HepG2 (cell line): ENCODE data around the gene GPRC5B. TPM values are rescaled to one million over a fixed set of nuclear protein-coding genes. Genes with fewer than 3 reads are reported as not detected.

Source experiments
- EHMT2 ChIP-seq: fragments of 200-600 bp; sonication (generic); IDR thresholded peaks from 2 replicates; pipeline ENCODE4 v1.7.0; 2017; ENCODE audit warnings: antibody characterized with exemption, low read depth, low read length, borderline replicate concordance
- FOXJ3 ChIP-seq: sonication (generic); formaldehyde crosslinking; IDR thresholded peaks from 2 replicates; pipeline ENCODE4 v1.4.0; 2020; ENCODE audit warnings: missing genetic modification reagents, mild to moderate bottlenecking, borderline replicate concordance
- HDAC2 ChIP-seq: sonication (generic); formaldehyde crosslinking; IDR thresholded peaks from 2 replicates; pipeline ENCODE4 v1.4.0; 2020; ENCODE audit warnings: missing genetic modification reagents
- JUN ChIP-seq: sonication (generic); formaldehyde crosslinking; IDR thresholded peaks from 2 replicates; pipeline ENCODE4 v1.4.0; 2020; ENCODE audit warnings: mild to moderate bottlenecking, missing genetic modification reagents
- RBFOX2 ChIP-seq: fragments of 200-400 bp; formaldehyde crosslinking; IDR thresholded peaks from 2 replicates; pipeline ENCODE4 v1.6.1; 2017; ENCODE audit warnings: low read depth, mild to moderate bottlenecking, low read length
- ZMYM4 ChIP-seq: sonication (generic); formaldehyde crosslinking; IDR thresholded peaks from 2 replicates; pipeline ENCODE4 v1.8.1; 2023; ENCODE audit warnings: mild to moderate bottlenecking, missing genetic modification reagents
- ZSCAN25 ChIP-seq: sonication (generic); formaldehyde crosslinking; IDR thresholded peaks from 2 replicates; pipeline ENCODE4 v1.8.0; 2022; ENCODE audit warnings: mild to moderate bottlenecking, missing genetic modification reagents
- polyA plus RNA-seq, 8 experiments: library from polyadenylated mRNA; depleted of rRNA in 3 of 8; stranded (reverse) in 7 of 8; unstranded in 1 of 8; fragments of >200 nt; fragmentation: Illumina TruSeq in 4 of 8; extraction: Trizol in 4 of 8; gene quantifications; 2 replicates each; pipeline versions ENCODE4 v1.2.1 to v1.2.3, GENCODE V29; 2011 to 2016; ENCODE audit warnings: low read depth in 4 of 8, missing spikeins in 1 of 8, mixed read lengths in 1 of 8; ENCODE audit not compliant: insufficient read depth in 1 of 8
- total RNA-seq, 5 experiments: library from RNA; depleted of rRNA; stranded (reverse); fragments of >200 nt; fragmentation: Illumina TruSeq; extraction: Trizol; gene quantifications; 2 replicates each; pipeline ENCODE4 v1.2.3, GENCODE V29; 2016; ENCODE audit warnings: low read depth in 1 of 5
- TF ChIP-seq, protein P1 (sequence below): sonication (generic); formaldehyde crosslinking; IDR thresholded peaks from 2 replicates; pipeline ENCODE4 v1.5.1; 2020; ENCODE audit warnings: mild to moderate bottlenecking, missing genetic modification reagents, borderline replicate concordance
- TF ChIP-seq, protein P2 (sequence below): sonication (generic); formaldehyde crosslinking; IDR thresholded peaks from 2 replicates; pipeline ENCODE4 v1.4.0; 2020; ENCODE audit warnings: missing genetic modification reagents, borderline replicate concordance
- TF ChIP-seq, protein P3 (sequence below): sonication (generic); formaldehyde crosslinking; IDR thresholded peaks from 2 replicates; pipeline ENCODE4 v1.4.0; 2020; ENCODE audit warnings: missing genetic modification reagents
- TF ChIP-seq, protein P4 (sequence below): sonication (generic); formaldehyde crosslinking; IDR thresholded peaks from 2 replicates; pipeline ENCODE4 v1.5.1; 2020; ENCODE audit warnings: mild to moderate bottlenecking, missing genetic modification reagents, moderate library complexity
- TF ChIP-seq, protein P5 (sequence below), 2 experiments: fragments of 450-650 bp in 1 of 2; sonication (generic) in 1 of 2; formaldehyde crosslinking; IDR thresholded peaks; 2 replicates each; pipeline versions ENCODE4 v1.5.0 to v1.8.0; 2020 to 2022; ENCODE audit warnings: mild to moderate bottlenecking in 1 of 2, missing genetic modification reagents in 1 of 2
- TF ChIP-seq, protein P6 (sequence below): IDR thresholded peaks from 2 replicates; pipeline ENCODE4 v1.6.1; 2016

GPRC5B gene
- total and polyA plus RNA-seq, 2 of the 13 experiments (the other 11 are each of a cell fraction or from before 2014, with no cell fraction given): 0.46 to 0.53 TPM

DNA sequence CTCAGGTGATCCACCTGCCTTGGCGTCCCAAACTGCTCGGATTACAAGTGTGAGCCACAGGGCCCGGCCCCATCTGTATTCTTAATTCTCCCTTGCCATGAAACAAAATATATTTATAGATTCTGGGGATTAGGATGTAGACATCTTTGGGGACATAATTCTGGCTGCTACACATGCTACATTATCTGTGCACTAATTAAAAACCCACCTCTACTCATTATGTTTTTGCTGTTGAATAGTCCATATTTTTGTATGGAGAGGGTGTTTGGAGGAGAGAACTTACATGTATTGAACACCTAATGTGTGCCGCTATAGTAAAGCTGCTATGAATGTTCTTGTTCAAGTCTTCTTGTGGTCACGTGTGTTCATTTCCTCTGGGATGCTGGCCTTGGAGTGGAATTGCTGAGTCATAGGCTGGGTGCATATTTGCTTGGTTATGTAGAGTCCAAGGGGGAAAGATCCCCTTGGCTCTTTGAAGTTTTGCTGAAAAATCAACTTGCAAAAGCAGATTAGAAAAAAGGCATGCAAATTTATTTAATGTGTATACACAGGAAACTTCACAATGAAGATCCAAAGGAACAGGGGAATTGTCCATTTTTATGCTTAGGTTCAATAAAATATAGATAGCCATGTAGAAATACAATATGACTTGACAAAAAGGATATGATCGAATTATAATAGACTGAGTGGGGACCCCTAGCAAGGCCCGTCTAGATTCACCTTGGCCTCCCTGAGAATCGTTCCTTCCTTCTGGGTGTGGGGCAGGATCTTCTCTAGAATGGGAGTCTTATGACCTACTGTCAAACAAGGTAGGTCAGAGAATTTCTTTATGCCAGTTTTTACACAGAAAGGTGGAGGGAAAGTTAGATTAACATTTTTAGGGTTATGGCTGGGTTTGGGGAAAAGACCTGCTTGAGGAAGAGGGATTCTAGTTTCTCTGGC, 42.1 kb upstream of the GPRC5B start (continued):
- TF ChIP-seq, protein P1, sequence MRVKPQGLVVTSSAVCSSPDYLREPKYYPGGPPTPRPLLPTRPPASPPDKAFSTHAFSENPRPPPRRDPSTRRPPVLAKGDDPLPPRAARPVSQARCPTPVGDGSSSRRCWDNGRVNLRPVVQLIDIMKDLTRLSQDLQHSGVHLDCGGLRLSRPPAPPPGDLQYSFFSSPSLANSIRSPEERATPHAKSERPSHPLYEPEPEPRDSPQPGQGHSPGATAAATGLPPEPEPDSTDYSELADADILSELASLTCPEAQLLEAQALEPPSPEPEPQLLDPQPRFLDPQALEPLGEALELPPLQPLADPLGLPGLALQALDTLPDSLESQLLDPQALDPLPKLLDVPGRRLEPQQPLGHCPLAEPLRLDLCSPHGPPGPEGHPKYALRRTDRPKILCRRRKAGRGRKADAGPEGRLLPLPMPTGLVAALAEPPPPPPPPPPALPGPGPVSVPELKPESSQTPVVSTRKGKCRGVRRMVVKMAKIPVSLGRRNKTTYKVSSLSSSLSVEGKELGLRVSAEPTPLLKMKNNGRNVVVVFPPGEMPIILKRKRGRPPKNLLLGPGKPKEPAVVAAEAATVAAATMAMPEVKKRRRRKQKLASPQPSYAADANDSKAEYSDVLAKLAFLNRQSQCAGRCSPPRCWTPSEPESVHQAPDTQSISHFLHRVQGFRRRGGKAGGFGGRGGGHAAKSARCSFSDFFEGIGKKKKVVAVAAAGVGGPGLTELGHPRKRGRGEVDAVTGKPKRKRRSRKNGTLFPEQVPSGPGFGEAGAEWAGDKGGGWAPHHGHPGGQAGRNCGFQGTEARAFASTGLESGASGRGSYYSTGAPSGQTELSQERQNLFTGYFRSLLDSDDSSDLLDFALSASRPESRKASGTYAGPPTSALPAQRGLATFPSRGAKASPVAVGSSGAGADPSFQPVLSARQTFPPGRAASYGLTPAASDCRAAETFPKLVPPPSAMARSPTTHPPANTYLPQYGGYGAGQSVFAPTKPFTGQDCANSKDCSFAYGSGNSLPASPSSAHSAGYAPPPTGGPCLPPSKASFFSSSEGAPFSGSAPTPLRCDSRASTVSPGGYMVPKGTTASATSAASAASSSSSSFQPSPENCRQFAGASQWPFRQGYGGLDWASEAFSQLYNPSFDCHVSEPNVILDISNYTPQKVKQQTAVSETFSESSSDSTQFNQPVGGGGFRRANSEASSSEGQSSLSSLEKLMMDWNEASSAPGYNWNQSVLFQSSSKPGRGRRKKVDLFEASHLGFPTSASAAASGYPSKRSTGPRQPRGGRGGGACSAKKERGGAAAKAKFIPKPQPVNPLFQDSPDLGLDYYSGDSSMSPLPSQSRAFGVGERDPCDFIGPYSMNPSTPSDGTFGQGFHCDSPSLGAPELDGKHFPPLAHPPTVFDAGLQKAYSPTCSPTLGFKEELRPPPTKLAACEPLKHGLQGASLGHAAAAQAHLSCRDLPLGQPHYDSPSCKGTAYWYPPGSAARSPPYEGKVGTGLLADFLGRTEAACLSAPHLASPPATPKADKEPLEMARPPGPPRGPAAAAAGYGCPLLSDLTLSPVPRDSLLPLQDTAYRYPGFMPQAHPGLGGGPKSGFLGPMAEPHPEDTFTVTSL (CRISPR knock-in tag): peak; percentile 90; the same call in 1 of the 2 replicates
- TF ChIP-seq JUN (CRISPR knock-in tag) (peak; percentile 73; the same call in 1 of the 2 replicates), ZSCAN25 (CRISPR knock-in tag) (peak; percentile 46; the same call in 1 of the 2 replicates), EHMT2 (peak; percentile 82; the same call in 1 of the 2 replicates), ZMYM4 (CRISPR knock-in tag) (peak; percentile 61), HDAC2 (CRISPR knock-in tag) (peak; percentile 57), FOXJ3 (peak; percentile 74; the same call in 1 of the 2 replicates), RBFOX2 (no peak)
- TF ChIP-seq, protein P2, sequence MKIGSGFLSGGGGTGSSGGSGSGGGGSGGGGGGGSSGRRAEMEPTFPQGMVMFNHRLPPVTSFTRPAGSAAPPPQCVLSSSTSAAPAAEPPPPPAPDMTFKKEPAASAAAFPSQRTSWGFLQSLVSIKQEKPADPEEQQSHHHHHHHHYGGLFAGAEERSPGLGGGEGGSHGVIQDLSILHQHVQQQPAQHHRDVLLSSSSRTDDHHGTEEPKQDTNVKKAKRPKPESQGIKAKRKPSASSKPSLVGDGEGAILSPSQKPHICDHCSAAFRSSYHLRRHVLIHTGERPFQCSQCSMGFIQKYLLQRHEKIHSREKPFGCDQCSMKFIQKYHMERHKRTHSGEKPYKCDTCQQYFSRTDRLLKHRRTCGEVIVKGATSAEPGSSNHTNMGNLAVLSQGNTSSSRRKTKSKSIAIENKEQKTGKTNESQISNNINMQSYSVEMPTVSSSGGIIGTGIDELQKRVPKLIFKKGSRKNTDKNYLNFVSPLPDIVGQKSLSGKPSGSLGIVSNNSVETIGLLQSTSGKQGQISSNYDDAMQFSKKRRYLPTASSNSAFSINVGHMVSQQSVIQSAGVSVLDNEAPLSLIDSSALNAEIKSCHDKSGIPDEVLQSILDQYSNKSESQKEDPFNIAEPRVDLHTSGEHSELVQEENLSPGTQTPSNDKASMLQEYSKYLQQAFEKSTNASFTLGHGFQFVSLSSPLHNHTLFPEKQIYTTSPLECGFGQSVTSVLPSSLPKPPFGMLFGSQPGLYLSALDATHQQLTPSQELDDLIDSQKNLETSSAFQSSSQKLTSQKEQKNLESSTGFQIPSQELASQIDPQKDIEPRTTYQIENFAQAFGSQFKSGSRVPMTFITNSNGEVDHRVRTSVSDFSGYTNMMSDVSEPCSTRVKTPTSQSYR (CRISPR knock-in tag): peak; percentile 29; the same call in 1 of the 2 replicates
- TF ChIP-seq, protein P3, sequence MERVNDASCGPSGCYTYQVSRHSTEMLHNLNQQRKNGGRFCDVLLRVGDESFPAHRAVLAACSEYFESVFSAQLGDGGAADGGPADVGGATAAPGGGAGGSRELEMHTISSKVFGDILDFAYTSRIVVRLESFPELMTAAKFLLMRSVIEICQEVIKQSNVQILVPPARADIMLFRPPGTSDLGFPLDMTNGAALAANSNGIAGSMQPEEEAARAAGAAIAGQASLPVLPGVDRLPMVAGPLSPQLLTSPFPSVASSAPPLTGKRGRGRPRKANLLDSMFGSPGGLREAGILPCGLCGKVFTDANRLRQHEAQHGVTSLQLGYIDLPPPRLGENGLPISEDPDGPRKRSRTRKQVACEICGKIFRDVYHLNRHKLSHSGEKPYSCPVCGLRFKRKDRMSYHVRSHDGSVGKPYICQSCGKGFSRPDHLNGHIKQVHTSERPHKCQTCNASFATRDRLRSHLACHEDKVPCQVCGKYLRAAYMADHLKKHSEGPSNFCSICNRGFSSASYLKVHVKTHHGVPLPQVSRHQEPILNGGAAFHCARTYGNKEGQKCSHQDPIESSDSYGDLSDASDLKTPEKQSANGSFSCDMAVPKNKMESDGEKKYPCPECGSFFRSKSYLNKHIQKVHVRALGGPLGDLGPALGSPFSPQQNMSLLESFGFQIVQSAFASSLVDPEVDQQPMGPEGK (CRISPR knock-in tag): peak; percentile 56
- TF ChIP-seq, protein P4, sequence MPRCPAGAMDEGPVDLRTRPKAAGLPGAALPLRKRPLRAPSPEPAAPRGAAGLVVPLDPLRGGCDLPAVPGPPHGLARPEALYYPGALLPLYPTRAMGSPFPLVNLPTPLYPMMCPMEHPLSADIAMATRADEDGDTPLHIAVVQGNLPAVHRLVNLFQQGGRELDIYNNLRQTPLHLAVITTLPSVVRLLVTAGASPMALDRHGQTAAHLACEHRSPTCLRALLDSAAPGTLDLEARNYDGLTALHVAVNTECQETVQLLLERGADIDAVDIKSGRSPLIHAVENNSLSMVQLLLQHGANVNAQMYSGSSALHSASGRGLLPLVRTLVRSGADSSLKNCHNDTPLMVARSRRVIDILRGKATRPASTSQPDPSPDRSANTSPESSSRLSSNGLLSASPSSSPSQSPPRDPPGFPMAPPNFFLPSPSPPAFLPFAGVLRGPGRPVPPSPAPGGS (CRISPR knock-in tag): no peak
- TF ChIP-seq, protein P5, sequence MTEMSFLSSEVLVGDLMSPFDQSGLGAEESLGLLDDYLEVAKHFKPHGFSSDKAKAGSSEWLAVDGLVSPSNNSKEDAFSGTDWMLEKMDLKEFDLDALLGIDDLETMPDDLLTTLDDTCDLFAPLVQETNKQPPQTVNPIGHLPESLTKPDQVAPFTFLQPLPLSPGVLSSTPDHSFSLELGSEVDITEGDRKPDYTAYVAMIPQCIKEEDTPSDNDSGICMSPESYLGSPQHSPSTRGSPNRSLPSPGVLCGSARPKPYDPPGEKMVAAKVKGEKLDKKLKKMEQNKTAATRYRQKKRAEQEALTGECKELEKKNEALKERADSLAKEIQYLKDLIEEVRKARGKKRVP (CRISPR knock-in tag; IDR thresholded peaks at IDR 0.05): 0 out of 4 replicates have a peak, but pooled peaks of 1 of the 2 experiments have one; percentile 20
- TF ChIP-seq, protein P6, sequence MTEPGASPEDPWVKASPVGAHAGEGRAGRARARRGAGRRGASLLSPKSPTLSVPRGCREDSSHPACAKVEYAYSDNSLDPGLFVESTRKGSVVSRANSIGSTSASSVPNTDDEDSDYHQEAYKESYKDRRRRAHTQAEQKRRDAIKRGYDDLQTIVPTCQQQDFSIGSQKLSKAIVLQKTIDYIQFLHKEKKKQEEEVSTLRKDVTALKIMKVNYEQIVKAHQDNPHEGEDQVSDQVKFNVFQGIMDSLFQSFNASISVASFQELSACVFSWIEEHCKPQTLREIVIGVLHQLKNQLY (CRISPR knock-in tag): peak; percentile 80; the same call in 1 of the 2 replicates
